GM18868 (cell line): Measurements from ENCODE around the gene DTNBP1.
A peak's percentile ranks its signal among the peaks of the same experiment; 100 is the strongest.

Experiments
- ATAC-seq: cut with Tn5 transposase; IDR thresholded peaks from one replicate; pipeline ENCODE4 v1.9.1; 2021; ENCODE audit warnings: mild to moderate bottlenecking, moderate library complexity; ENCODE audit not compliant: unreplicated experiment

DTNBP1 gene

DNA sequence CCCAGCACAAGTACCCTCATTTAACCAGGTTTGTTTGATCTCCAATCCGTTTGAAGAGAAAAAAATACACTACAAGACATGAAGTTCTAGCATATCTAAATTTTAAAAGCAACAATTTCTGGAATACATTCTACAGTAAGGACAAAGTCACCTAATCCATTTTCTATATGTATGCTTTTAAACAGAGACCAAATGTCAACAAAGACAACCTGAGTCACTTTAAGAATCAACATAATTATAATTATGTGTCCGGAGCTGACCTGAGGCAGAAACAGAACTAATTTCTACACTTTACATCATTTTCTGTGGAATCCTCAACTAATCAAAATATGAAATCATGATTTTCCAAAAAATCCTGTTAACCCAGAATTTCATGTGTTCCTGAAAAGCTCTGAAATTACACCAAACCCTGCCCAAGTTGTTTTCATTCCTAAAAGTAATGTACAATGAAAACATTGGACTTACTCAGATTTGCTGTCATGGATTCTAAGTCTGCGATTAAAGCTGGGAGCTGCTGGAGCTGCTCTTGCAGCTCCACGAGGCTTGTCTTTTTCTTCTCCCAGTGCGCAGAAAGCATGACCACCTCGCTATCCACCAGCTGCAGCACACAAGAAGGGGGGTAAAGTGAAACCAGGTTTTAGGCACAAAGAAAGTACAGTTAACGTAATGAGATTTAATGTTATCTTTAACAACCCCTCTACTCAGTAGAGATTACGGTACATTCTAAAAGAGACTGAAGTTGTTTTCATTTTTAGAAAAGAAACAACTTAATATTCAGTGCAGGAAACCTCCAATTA lies 35.8 kb downstream of the DTNBP1 start:
- ATAC-seq = no peak

GRCh38 chr6:15626160-15626559 lies 36.7 kb downstream of the DTNBP1 start:
- ATAC-seq = no peak

DNA sequence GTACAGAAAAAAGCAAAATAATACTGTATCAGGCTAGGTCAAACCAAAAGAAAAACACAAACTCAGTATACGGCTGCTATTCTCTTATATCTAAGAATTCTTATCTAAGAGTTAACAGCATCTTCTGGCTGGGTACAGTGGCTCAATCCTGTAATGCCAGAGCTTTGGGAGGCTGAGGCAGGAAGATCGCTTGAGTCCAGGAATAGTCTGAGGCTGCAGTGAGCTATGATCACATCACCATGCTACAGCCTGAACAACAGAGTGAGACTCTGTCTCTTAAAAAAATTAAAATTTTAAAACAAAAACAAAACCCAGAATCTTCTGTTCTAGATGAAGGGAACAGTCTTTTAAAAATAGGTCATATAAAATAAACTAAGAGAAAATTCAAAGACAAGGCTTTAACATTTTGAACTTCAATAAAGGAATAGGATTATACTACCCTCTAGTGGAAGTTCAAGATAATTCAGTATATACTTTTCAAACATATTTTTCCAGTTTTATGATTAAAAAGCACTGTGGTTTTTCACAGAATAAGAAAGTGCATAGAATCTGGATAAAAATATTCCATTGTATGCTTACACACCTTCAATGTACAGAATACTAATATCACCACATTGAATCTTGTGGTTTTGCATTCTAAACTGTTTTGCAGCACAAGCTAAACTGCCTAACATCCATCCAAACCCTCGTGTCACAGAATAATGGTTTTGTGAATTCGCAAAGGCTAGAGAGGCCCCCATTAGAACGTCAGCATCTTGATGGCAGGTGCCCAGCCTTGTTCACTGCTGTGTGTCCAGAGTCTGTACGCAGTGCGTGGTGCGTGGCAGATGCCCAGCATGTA lies 39.3 kb downstream of the DTNBP1 start:
- ATAC-seq = no peak

DNA sequence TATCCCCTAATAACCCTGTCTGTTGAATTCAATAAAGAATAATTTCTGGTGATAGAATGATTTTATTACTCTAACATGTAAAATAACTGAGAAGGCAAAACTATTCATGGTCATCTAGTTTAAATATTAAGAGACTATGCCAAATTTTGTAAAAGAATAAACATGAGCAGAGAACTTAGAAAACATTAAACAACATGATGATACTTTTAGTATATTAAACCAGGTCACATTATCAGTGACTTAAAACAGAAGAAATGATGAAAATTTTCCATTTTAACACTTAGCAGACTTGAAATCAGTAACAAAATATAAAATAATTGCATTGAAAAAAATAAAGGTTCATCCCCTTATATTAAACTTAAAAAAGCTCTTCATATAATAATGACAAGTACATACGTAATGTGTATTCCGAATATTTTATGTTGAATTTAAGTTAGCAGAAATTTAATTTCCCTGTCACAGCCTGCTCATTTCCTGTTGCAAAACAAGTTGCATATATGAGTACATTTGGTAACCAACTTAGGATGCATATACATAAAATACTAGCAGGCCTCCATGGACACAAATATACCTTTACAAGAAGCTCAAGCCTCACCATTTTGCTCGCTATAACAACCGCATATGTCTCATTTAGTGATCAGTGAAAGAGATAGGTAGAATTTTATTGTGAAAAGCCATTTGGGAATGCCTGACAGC lies 40.6 kb downstream of the DTNBP1 start:
- no peak for ATAC-seq

DNA sequence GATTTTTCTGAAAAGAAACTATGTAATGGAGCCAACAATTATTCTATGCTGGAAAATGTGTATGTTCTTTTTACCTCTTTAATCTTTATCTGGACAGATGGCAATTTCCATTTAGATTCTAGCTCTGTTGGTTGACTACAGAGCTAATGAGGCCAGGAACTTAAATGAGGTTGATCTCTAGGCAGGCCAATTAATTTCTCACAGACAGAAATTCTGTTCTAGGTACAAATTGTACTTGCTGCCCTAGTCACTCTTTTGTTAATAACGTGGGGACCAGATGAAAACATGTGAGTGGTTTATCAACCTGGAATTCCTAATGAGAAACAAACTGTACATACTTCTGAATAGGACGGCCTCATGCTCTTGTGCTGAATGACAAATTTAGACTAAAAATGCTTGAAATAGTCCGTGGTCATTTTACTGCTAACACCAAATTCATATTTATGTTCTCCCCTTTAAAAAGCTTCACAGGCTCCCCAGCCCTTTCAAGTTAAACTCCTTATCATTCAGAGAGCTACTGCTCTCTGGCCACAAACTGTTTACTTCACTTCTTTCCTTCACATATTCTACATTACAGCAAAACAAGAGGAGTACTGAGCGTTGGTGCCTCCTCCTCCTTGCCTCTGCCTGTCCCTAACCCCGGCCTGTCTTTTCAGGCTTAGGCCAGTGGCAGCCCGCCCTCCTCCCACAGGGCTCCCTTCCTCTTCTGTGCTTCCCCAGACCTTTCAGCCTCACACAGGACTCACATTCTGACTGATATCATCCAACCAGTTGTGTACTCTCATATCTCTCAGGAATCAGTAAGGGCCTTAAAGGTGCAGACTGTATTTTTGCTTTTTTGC lies 41.4 kb downstream of the DTNBP1 start:
- ATAC-seq = peak; percentile 97

- no peak for ATAC-seq
Observed at GRCh38 chr6:15620611-15621010, 42.2 kb downstream of the DTNBP1 start.

- no peak for ATAC-seq
Observed at GRCh38 chr6:15619330-15619729, 43.5 kb downstream of the DTNBP1 start.

DNA sequence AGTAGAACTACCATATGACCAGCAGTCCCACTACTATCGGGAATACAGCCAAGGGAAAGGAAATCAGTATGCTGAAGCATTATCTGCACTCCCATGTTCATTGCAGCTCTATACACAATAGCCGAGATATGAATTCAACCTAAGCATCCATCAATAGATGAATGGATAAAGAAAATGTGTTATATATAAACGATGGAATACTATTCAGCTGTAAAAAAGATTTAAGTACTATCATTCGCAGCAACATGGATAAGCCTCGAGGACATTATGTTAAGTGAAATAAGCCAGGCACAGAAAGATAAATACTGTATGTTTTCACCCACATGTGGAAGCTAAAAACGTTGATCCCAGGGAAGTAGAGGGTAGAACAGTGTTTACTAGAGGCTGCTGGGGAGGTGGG lies 44.1 kb downstream of the DTNBP1 start:
- no peak for ATAC-seq

- no peak for ATAC-seq
Observed at GRCh38 chr6:15616261-15616660, 46.6 kb downstream of the DTNBP1 start.

GRCh38 chr6:15615802-15616201 lies 47.0 kb downstream of the DTNBP1 start:
- peak; percentile 67 for ATAC-seq

DNA sequence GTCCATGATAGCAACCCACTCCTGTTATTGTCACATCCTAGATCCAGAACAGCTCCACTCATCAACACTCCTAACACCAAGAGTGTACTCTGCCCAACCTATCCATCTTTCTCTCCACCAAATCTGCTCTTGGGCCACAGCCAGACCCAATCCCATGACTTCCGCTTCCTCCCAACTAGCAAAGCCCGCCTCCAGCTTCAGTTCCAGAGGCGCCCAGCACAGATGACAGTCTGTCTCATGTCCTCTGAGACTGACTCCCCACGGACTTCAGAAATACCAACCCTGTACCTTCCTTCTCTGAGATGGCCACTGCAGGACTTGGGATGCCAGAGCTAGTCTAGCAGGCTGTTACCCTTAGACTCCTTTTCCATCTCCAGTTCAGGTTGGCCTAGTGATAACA lies 48.6 kb downstream of the DTNBP1 start:
- ATAC-seq = no peak

- no peak for ATAC-seq
Observed at GRCh38 chr6:15608396-15608795, 54.4 kb downstream of the DTNBP1 start.

- ATAC-seq = no peak
Observed at GRCh38 chr6:15607603-15608002, 55.2 kb downstream of the DTNBP1 start.

- ATAC-seq = no peak
Observed at GRCh38 chr6:15606347-15606746, 56.5 kb downstream of the DTNBP1 start.

DNA sequence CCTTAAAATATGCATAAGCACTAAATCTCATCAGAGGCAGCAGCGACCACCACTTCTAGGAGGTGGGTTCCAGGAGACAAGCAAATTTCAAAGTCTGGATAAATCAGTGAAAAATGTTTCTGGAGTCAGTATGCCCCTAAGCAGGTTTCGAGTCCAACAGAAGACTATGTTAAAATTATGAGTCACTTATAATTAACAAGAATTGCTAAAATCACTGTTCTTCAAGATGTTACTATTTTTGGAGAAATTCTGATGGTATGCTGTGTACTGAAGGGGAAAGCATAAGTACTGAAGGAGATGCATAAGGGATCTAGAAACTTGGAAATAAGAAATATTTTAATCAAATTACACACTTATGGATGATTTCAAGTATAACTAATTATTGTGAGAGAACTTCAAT lies 58.0 kb downstream of the DTNBP1 start:
- no peak for ATAC-seq

- no peak for ATAC-seq
Observed at GRCh38 chr6:15602154-15602553, 60.7 kb downstream of the DTNBP1 start.

DNA sequence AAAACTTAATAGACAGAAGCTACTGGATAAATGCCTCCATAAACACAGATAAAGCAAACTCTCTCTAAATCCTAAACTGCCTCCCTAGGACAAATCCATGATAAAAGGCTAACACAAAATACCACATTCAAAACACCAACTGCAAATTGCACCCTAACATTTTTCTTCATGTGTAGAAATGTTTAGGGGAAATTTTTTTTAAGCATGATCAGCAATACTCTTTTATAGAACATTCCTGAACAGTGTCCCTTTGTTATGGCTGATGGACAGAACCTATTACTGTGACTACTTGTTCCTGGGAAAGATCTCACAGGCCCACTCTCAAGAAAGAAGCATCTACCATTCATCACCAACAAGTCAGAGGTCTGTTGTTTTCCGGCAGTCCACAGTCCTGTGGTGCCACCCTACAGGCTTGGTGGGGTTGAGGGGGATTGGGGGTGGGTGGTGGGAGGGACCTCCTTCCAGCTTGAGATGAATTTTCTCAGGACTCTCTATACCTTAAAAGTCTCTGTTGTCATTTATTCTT lies 64.5 kb downstream of the DTNBP1 start:
- ATAC-seq = no peak

DNA sequence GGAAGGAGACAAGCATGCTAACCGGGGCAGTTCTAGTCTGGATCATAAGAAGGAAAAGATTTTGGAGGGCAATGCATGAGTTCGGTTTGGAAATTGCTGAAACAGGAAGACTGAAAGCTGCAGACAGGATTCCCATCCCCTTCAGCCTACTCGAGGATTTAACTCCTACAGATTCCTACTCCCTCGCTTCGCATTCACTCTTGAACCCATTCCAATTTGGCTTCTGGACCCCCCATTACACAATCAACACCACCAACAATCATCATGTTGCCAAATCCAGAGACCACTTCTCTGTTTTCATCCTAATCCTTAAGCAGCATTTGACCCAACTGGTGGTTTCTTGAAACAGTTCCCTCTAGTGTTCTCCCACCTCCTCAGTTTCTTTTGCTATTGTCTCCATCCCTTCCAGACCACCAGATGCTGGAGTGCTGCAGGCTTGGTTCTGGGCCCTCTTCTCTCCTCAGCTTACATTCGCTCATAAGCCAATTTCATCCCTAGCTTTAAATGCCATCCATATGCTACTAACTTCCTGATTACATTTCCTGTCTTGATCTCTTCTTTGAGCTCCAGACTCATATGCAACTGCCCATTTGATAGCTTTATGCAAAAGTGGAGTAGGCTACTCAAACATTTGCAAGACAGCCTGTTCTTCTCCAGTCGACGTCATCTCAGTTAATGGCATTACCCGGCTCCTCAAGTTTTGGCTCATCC lies 66.5 kb downstream of the DTNBP1 start:
- ATAC-seq = no peak

- no peak for ATAC-seq
Observed at GRCh38 chr6:15595461-15596173, 67.2 kb downstream of the DTNBP1 start.
